H1 (cell line): Measurements from ENCODE around the gene F7. TPM values are rescaled to one million over a fixed set of nuclear protein-coding genes. Genes with fewer than 3 reads are reported as not detected.

Experiments
- JUND ChIP-seq: IDR thresholded peaks from 2 replicates; pipeline ENCODE4 v1.6.1; 2011; ENCODE audit warnings: mild to moderate bottlenecking, improper control_type of control experiment, low read length
- RXRA ChIP-seq: IDR thresholded peaks from 2 replicates; pipeline ENCODE4 v1.6.1; 2011; ENCODE audit warnings: low read depth, mild to moderate bottlenecking, low read length, moderate library complexity; ENCODE audit not compliant: insufficient read depth
- polyA plus RNA-seq, 7 experiments: library from polyadenylated mRNA; depleted of rRNA in 3 of 7; stranded (reverse) in 5 of 7; unstranded in 2 of 7; fragments of >200 nt in 5 of 7; fragments of 200-250 nt in 2 of 7; gene quantifications; 1 replicate in 5 of 7; 2 replicates in 1 of 7; 4 replicates in 1 of 7; pipeline versions ENCODE4 v1.2.1 to v1.2.3, GENCODE V29; 2011 to 2013; ENCODE audit warnings: missing spikeins in 2 of 7, mixed read lengths in 2 of 7
- total RNA-seq: library from RNA; stranded (reverse); fragmentation: NEBNext Ultra II Directional; extraction: Animal tissue kit (Norgen Biotek cat#: 25700); gene quantifications from 2 replicates; pipeline ENCODE4 v1.2.1, GENCODE V29; 2021
- TF ChIP-seq, protein P1 (sequence below): IDR thresholded peaks from 2 replicates; pipeline ENCODE4 v1.6.1; 2011; ENCODE audit warnings: low read depth, mild to moderate bottlenecking, low read length; ENCODE audit not compliant: insufficient read depth

F7 gene
- total and polyA plus RNA-seq, 2 of the 8 experiments (the other 6 are each of a cell fraction or from before 2014, with no cell fraction given) = 0.43 to 0.98 TPM

- TF ChIP-seq, protein P1, sequence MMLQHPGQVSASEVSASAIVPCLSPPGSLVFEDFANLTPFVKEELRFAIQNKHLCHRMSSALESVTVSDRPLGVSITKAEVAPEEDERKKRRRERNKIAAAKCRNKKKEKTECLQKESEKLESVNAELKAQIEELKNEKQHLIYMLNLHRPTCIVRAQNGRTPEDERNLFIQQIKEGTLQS = no peak
- TF ChIP-seq JUND = no peak
- no peak for TF ChIP-seq RXRA
- TF ChIP-seq, all 59 proteins: peak for 0
Measured at GRCh38 chr13:113148940-113149503, 43.4 kb downstream of the F7 start (continued).
